ENCODE data around the gene OR4A5.
"Not testable (repeated sequence)": the region's sequence is repeated elsewhere in the genome, so short reads cannot be mapped to it uniquely, and the experiment has no call there.

The OR4A5 gene

DNA sequence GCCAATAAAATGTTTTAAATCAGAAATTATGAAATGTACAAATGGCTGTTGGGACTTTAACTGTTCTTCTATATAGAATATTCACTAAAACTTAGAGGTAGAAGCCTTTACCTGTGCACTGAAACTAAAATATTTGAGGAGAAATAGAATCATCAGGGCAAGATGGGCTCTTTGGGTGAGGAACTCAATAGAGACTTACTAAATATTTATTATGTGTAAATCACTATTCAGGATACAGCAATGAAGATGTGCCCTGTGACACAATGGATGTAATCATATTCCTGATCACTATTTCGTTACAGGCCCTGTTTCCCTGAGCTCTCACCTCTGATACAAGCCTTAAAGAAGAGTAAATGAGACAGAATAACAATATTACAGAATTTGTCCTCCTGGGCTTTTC, at the start of gene OR4A5:
OR4A5 (plus strand) TSS at position 301 of the 400 bp plus-strand sequence; CDS start at position 354, 53 bp downstream.
- not testable (repeated sequence) for DNase-seq

DNA sequence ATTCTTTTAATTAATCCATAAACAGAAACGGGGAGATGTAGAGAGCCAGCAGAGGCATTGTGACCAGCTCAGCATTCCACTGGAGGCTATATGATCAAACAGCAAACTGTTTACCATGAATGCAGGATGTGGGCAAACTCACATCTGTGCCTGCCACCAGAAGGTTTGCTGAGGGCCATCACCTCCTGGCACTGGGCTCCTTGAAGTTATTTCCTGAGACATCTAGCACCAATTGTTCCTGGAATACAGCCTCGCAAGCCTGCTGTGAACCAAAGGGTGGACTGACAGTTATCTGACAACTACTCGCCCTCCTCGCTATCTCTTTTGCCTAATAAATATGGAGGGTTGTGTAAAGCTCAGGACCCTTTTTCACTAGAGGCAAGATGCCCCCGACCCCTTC, 13.5 kb downstream of the OR4A5 start:
- DNase-seq: not testable (repeated sequence)

Data from NCI-H2081 (cell line).